ENCODE measurements around the gene SAP130.
"Not testable (repeated sequence)": the region's sequence is repeated elsewhere in the genome, so short reads cannot be mapped to it uniquely, and the experiment has no call there.

The SAP130 gene

DNA sequence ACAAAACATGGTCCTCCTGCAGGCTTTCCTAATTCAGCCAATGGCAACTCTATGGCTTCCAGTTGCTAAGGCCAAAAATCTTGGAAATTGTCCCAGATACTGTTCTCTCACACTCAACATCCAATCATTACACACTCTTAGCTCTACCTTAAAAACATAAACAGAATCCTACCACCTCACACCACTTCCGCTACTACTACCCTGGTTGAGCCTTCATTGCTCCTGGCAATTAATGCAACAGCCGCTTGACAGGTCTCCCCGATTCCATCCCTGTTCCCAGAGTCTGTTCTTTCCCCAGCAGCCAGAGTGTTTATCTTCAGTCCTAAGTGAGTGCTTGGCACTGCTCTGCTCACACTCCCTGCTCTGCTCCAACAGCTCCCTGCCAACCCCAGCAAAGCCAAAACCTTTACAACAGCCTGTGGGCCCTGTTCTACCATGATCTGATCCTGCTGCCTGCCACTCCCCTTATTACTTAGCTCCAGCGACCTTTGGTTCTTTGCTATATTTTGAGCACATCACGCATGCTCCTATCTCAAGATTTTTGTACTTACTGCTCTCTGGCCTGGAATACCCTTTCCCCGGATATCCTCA lies 74.6 kb downstream of the SAP130 start:
- DNase-seq (ENCODE audit: low read depth in 3 of 3): no peak

DNA sequence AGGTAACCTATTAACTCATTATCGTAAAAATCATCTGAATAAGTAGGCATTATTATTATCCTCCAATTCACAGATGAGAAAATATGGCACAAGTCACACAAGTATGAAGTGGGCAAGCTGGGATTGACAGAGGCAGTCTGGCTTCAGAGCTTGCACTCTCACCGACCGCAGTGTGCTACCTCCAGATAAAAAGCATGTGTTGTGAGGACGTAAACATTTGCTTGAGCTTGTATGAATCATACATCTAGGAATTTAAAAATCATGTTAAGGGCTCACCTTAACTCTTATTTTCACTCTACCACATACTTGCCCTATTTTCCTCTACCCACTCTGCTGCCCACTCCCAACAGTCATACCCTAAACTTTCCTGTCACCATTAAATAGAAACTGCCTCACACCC lies 76.8 kb downstream of the SAP130 start:
- DNase-seq (ENCODE audit: low read depth in 3 of 3): no peak

DNA sequence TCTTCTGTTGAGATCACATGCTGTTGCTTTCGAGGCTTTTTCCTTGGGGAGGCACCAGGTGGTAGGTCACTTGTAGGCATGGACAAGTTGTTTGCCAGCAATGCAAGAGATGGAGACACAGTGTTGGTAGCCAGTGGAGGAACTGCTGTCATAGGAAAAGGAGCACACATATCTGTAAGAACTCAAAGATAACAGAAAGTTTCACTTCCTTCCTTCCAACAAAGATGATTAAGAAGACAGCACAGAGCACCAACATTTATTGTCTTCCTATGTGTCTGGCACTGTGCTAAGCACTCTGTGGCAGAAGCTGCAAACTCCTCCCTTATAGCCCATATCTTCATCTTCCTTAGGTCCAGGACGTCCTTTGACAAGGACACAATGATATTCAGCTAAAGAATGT lies 77.6 kb downstream of the SAP130 start:
- no peak for DNase-seq (ENCODE audit: low read depth in 3 of 3)

DNA sequence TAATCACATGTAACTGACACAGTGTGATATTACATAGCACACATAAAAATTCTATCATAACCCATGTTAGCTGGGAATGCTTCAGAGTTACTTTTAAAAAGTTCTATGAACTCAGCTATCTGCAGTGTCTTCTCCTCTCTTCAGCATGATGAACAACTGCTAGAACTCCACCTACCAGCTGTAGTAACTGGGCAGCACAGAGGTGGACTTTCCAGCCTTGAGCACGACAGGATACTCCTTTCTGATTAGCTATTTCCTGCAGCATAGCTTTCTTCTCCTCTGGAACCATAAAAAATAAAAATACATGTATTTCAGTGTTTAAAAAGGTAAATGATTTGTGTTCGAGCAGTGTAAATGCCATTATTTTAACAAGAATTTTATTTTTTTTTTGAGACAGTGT lies 82.6 kb downstream of the SAP130 start:
- no peak for DNase-seq (ENCODE audit: low read depth in 3 of 3)

DNA sequence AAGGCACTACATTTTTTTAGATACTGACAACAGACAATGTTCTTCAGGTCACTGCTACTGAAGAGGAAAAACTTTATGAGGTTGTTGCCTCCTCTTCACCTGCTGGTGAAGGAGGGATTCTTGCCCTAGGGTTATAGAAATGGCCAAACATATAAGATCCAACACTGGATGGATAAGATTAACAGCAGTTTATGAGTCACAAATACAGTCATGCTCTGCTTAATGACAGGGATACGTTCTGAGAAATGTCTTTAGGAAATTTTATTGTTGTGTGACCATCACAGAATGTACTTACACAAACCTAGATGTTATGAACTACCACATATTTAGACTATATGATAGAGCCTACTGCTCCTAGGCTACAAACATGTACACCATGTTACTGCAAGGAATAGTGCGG lies 84.7 kb downstream of the SAP130 start:
- no peak for DNase-seq (ENCODE audit: low read depth in 3 of 3)

DNA sequence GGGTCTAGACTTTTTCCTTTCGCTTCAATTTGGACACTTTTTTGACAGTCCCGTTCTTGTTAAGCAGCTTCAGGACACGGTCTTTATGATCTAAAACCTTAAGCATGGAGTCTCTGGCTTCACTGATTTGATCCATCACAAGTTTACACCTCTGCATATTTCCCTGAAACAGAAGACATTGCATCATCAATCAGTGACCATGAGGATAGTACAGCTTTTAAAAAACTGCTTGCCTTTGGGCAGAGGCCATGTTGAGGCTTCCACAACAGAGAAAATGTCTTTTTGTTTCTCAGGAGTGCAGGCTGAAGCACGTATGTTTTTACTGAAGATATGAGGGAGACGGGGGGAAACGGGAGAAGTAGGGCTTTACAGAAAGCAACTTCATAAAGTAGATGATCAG lies 85.9 kb downstream of the SAP130 start:
- no peak for DNase-seq (ENCODE audit: low read depth in 3 of 3)

DNA sequence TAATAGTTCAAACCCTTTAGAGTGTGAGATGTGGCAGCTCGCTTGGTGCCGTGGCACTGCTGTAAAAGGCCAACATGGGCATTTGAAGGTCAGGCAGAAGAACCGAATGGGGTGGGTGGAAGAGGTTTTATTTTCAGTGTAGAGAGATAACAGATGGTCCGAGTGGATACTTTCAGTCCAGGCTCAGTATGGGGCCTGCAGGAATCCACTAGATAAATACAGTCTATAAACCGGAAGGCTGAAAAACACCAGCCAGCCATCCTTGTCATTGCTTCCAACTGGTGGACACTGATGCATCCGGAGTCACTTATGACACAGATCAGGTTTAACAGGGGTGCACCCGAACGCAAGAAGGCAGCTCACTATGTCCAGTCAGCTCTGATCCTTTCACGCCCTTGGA lies 86.4 kb downstream of the SAP130 start:
- DNase-seq (ENCODE audit: low read depth in 3 of 3): no peak

DNA sequence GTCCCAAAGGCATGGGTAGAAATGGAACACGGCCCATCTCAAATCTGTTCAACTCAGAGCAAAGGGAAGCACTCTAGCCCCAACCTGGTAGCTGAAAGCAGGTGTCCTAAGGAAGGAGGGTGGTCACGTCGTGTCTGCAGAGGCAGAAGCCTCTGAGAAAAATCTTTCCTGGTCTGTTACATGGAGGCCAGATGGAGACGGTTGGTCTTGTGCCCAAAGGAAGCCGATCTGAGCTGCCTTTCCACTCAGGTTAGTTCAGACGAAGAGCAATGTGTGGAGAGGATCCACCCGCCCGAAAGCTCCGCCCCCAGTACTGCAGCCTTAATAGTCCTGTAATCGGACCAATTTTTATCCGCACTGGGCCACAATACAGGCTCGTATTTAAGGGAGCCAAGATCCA lies 87.2 kb downstream of the SAP130 start:
- DNase-seq (ENCODE audit: low read depth in 3 of 3): no peak

DNA sequence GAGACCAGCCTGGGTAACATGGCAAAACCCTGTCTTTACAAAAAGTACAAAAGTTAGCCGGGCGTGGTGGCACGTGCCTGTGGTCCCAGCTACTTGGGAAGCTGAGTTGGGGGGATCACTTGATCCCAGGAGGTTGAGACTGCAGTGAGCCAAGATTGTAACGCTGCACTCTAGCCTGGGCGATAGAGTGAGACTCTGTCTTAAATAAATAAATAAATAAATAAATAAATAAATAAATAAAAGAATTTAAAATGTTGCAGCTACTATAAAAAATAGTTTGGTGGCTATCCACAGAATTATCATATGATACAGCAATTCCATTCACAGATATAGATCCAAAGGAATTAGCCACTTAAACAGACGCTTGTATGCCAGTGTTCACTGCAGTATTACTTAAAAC lies 92.5 kb downstream of the SAP130 start:
- DNase-seq (ENCODE audit: low read depth in 3 of 3): no peak

DNA sequence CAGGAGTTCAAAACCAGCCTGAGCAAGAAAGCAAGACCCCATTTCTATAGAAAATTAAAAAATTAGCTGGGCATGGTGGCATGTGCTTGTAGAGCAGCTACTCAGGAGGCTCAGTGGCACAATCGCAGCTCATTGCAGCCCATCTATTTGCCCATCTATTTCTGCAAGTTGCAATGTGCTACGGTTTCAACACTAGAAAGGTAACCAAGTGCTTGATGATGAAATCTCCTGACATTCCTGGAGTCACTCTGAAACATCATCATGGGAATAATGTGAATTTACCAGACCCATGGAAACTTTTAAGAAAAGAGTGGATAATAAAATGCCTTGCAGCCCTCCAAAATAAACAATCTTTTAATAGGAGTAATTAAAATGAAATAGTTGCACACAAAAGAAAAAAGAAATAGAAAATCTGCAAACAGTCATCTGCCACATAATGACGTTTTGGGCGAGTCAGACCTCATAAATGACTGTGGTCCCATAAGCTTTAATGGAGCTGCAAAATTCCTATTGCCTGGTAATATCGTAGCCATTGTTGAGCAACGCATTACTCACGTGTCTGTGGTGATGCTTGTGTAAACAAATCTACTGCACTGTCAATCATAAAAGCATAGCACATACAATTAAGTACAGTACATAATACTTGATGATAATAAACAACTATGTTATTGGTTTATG lies 95.5 kb downstream of the SAP130 start:
- no peak for DNase-seq (ENCODE audit: low read depth in 3 of 3)

DNA sequence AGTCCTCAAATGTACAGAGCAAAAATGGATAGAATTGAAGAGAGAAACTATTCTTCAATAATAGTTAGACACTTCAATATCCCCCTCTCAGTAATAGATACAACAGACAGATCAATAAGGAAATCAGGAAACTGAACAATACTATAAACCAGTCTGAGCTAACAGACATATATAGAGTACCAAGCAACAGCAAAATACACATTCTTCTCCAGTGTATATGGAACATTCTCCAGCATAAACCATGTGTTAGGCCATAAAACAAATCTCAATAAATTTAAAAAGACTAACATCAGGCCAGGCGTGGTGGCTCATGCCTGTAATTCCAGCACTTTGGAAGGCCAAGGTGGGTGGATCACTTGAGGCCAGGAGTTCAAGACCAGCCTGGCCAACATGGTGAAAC lies 98.4 kb downstream of the SAP130 start:
- no peak for DNase-seq (ENCODE audit: low read depth in 3 of 3)

DNA sequence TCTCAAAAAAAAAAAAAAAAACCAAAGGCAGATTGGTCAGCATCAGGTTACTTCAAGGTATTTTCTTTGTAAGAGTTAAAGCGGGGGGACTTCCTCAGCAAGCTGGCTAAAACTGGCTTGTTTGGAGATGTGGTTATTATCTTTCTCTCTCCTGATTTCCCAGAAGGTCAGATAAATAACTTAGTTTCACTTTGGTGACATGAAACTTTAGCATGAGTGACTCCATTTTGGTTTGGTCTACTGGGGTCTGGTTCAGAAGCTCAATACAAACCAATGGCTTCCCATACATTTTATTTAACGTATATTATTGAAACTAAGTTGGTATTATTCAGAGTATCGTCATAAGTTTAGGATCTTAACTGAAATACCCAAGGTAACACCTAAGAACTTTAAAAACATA lies 100.5 kb downstream of the SAP130 start:
- no peak for DNase-seq (ENCODE audit: low read depth in 3 of 3)

DNA sequence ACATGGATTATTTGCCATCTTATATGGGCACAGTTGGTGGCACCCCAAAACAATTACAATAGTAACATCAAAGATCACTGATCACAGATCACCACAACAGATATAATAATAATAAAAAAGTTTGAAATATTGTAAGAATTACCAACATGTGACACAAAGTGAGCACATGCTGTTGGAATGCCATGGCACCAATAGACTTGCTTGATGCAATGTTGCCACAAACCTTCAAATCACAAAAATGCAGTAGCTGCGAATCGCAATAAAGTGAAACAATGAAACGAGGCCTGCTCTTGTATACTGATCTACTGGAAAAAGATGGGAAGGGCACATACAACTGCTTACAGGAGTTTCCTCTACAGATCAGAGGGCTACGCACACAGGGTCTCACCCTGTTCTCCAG lies 109.9 kb downstream of the SAP130 start:
- DNase-seq (ENCODE audit: low read depth in 3 of 3): no peak

DNA sequence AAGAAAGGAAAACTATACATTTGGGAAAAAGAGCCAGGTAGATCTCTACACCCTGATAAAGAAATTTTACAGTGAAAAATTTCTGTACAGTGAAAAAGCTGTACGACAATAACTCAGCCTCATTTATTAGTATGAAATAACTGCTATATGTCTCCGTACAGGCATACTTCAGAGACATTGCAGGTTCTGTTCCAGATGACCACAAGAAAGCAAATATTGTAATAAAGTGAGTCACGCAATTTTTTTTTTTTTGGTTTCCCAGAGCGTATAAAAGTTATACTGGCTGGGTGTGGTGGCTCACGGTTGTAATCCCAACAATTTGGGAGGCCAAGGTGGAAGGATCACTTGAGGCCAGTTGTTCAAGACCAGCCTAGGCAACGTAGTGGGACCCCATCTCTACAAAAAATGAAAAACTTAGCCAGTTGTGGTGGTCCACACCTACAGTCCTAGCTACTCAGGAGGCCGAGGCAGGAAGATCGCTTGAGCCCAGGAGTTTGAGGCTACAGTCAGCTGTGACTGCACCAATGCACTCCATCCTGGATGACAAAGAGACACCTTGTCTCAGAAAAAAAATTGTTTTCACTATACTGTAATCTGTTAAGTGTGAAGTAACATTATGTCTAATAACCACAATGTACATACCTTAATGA lies 113.9 kb downstream of the SAP130 start:
- DNase-seq (ENCODE audit: low read depth in 3 of 3): no peak

DNA sequence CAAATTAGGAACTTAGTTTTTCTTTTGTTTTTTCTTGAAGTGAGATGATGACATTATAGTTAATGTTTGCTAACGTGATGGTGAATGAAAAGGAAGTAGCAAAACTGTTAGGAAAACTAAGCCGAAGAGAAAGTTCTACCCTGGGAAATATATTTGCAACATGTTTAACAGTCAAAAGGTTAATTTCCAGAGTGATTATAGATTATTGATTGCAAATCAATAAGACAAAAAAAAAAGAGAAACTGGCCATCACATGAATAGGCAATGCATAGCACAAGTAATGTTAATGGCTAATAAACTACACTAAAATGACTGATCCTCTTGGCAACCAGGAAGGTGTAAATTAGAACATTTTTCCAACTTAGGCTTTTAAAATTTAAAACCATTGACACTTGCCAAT lies 116.1 kb downstream of the SAP130 start:
- DNase-seq (ENCODE audit: low read depth in 3 of 3): no peak

DNA sequence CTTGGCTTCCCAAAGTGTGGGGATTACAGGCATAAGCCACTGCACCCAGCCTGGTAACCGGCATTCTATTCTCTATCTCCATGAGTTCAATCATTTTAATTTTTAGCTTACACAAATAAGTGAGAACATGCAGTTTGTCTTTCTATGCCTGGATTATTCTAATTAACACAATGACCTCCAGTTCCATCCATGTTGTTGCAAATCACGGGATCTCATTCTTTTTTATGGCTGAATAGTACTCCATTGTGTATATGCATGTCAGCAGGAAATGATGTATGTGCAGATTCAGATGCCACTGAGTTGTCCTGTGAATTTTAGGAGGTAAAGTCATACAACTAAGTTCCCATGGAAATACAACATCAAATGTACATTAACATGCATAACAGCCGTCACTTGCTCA lies 117.4 kb downstream of the SAP130 start:
- DNase-seq (ENCODE audit: low read depth in 3 of 3): no peak

DNA sequence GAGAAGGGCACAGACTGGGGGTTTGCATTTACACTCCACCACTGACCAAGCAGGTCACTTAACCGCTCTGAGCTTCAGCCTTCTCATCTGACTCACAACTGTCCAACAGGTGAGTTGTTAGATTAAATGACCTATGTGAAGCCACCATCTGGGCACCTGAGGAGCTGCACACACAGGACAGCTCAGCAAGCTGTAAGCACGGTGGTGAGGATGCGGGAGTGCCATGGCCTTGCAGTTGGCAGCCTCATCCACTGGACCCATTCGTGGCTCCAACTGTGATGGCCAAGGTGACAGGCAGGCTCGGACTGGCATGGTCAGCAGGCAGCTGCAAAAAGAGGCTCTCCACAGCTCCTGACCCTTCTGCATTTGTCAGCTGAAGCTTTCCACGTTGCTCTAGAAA lies 118.8 kb downstream of the SAP130 start:
- no peak for DNase-seq (ENCODE audit: low read depth in 3 of 3)

DNA sequence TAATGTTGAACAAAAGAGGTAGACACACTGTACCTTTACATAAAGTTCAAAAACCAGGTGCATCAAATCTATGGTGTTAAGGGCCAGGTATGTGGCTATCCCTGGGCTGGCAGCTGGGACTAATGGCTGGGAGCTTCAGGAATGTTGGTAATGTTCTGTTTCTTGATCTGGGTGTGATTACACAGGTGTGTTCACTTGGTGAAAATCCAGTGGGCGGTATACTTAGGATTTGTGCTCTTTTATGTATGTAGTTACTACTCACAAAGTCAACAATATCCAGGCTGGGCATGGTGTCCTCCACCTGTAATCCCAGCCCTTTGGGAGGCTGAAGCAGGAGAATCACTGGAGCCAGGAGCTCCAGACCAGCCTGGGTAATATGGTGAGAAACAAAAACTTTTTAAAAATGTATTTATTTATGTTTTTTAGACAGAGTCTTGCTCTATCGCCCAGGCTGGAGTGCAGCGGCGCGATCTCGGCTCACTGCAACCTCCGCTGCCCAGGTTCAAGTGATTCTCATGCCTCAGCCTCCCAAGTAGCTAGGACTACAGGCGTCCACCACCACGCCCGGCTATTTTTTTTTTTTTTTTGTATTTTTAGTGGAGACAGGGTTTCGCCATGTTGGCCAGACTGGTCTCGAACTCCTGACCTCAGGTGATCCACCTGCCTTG lies 120.0 kb downstream of the SAP130 start:
- DNase-seq (ENCODE audit: low read depth in 3 of 3): not testable (repeated sequence)

DNA sequence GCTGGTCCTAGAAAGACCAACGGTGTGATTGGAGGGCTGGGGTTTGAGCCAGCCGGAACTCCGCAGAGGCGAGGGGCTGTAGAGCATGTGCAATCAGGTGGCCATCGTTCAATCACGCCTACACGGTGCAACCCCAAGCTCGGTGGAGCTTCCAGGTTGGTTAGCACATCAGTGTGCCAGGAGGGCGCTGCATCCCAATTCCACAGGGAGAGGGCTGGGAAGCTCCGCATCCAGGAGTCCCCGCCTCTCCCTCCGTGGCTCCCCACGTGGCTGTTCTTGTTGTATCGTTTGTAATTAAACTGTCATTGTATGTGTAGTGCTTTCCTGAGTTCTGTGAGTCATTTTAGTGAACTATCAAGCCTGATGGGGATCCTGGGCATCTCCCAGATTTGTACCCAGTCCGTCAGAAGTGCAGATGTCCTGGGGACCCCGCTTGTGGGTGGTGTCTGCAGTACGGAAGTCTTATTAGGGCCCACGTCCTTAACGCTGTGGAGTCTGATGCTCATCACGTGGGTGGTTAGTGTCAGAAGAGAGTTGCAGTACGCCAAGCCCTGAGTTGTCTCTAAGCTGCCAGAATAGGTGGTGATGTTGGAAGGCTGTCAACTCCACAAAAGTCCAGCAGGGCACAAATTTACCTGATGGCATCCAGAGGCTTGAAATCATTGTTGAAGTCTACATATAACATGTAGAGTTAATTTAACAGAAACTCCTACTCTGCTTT lies 121.5 kb downstream of the SAP130 start:
- DNase-seq (ENCODE audit: low read depth in 3 of 3): no peak

DNA sequence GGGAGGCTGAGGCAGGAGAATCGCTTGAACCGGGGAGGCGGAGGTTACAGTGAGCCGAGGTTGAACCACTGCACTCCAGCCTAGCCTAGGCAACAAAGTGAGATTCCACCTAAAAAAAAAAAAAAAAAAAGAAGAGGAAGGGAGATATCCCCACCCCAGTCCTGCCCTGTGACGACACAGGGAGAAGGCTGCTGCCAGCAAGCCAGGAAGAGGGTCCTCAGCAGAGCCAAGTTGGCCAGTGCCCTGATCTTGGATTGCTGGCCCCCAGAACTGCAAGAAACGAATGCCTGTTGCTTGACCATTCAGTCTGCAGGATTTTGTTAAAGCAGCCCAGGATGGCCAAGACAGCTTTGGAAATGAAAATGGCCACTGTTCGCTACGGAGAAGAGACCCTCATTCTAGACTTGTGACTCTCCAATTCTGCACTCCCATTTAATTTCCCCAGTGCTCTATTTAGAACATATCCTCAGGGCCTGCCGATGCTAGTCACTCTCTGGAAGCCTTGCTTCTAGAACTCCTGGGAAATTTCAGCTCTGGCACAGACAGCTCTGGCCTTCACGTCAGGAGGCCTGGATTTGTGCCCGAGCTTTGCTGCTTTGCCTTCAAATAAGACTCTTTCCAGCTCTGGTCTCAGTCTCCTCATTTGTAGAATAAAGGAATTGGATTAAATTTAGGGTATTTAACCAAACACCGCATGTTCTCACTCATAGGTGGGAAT lies 126.4 kb downstream of the SAP130 start:
- no peak for DNase-seq (ENCODE audit: low read depth in 3 of 3)

DNA sequence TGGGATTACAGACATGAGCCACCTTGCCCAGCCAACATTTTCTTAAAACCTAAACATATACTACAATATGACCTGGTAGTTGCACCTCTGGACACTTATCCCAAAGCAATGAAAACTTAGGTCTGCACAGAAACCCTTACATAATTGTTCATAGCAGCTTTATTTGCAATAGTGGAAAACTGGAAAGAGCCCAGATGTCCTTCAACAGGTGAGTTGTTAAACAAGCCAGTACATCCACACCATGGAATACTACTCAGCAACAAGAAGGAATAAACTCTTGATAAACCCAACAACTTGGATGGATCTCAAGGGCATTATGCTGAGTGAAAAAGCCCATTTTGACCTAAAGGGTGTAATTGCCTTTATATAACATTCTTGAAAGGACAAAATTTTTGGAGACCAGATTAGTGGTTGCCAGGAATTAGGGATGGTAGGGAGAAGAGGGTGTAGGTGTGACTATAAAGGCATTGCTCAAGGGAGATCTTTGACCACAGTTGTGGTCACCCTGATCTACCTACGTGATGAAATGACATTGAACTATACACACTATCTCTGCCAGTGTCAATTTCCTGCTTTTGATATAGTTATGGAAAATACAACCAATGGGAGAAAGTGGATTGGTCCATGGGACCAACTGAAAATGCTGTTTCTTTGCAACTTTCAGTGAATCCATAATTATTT lies 130.2 kb downstream of the SAP130 start:
- DNase-seq (ENCODE audit: low read depth in 3 of 3): no peak
